Activated CD4-positive, alpha-beta T cell treated with anti-CD3 and anti-CD28 coated beads, Interleukin-2, amount 10 ng/mL, durations not matched to agents 24 days and 14 days (primary cell): ENCODE results near the gene SELENOI. TPM values are rescaled to one million over a fixed set of nuclear protein-coding genes. Genes with fewer than 3 reads are reported as not detected.
"Not testable (repeated sequence)": the region's sequence is repeated elsewhere in the genome, so short reads cannot be mapped to it uniquely, and the experiment has no call there.

Experiments used
- DNase-seq: peaks from one replicate; pipeline ENCODE4 v3.0.0; 2022
- H3K27ac Mint-ChIP-seq: one replicate; pipeline ENCODE4 v1.8.0; 2022; ENCODE audit warnings: mild to moderate bottlenecking, mixed read lengths
- H3K27me3 Mint-ChIP-seq: one replicate; pipeline ENCODE4 v1.8.0; 2022; ENCODE audit warnings: mixed read lengths
- H3K36me3 Mint-ChIP-seq: one replicate; pipeline ENCODE4 v1.8.0; 2022; ENCODE audit warnings: low read depth, mild to moderate bottlenecking, mixed read lengths
- H3K4me1 Mint-ChIP-seq: one replicate; pipeline ENCODE4 v1.8.0; 2021; ENCODE audit warnings: mixed read lengths
- H3K4me3 Mint-ChIP-seq: one replicate; pipeline ENCODE4 v1.8.0; 2022; ENCODE audit warnings: mild to moderate bottlenecking, moderate library complexity, mixed read lengths
- H3K9me3 Mint-ChIP-seq: one replicate; pipeline ENCODE4 v1.8.0; 2021; ENCODE audit warnings: mixed read lengths
- intact Hi-C: fragments of 100-400 bp; cut with micrococcal nuclease; formaldehyde crosslinking; loops from one replicate; pipeline ENCODE4 v1.15.1; 2023
- total RNA-seq: library from RNA; stranded (reverse); gene quantifications from 2 replicates; pipeline ENCODE4 v1.2.3, GENCODE V29; 2022

The SELENOI gene
- total RNA-seq: 63.7 and 68.8 TPM in 2 replicates

- peak within 1 kb of the TSS; percentile 96 for H3K4me3 Mint-ChIP-seq
- intact Hi-C loops: loop anchor here (1.0 to 10.0 kb wide), 5 partner anchors 10 to 468 kb away; partner anchors contain the start of genes ASXL2, HADHA and HADHB
Observed at GRCh38 chr2:26345545-26346453, at the start of gene SELENOI. Gene SELENOI (plus strand): TSS chr2:26346143. CDS start chr2:26346233, 90 bp downstream.

GRCh38 chr2:26297061-26297460, 48.9 kb upstream of the SELENOI start:
- H3K9me3 Mint-ChIP-seq: no peaks in the 10 kb centered on the region
- H3K27me3 Mint-ChIP-seq: peaks cover 14% of the 10 kb centered on the region
- peaks cover 3% of the 10 kb centered on the region for H3K4me1 Mint-ChIP-seq
- no peak overlapping the region for H3K27ac Mint-ChIP-seq
- intact Hi-C loops: no loop called here
- H3K36me3 Mint-ChIP-seq: no peaks in the 10 kb centered on the region
- DNase-seq: no peak
- H3K4me3 Mint-ChIP-seq: no peak overlapping the region

More at GRCh38 chr2:26345545-26346453, at the start of gene SELENOI:
- peak within 1 kb of the TSS; percentile 96 for H3K27ac Mint-ChIP-seq
- peaks cover 10% of the 10 kb centered on the region for H3K36me3 Mint-ChIP-seq
- DNase-seq: peak; percentile 100
- H3K27me3 Mint-ChIP-seq: no peaks in the 10 kb centered on the region
- no peaks in the 10 kb centered on the region for H3K9me3 Mint-ChIP-seq
- peaks cover 21% of the 10 kb centered on the region for H3K4me1 Mint-ChIP-seq

- no peak for DNase-seq
- Mint-ChIP-seq H3K4me3 (no peak overlapping the region), H3K27me3 (peaks cover 18% of the 10 kb centered on the region), H3K9me3 (no peaks in the 10 kb centered on the region), H3K36me3 (no peaks in the 10 kb centered on the region), H3K4me1 (no peaks in the 10 kb centered on the region), H3K27ac (no peak overlapping the region)
- intact Hi-C loops: no loop called here
Observed at GRCh38 chr2:26298286-26298637, 47.7 kb upstream of the SELENOI start.

GRCh38 chr2:26298638-26299393, 47.1 kb upstream of the SELENOI start:
- Mint-ChIP-seq H3K36me3 (no peaks in the 10 kb centered on the region), H3K27ac (no peak overlapping the region), H3K4me1 (no peaks in the 10 kb centered on the region), H3K9me3 (no peaks in the 10 kb centered on the region), H3K4me3 (no peak overlapping the region), H3K27me3 (peaks cover 18% of the 10 kb centered on the region)
- intact Hi-C loops: loop anchor here (1.0 kb wide), 1 partner anchor 54 kb away; no protein-coding TSS in a partner anchor
- peak; percentile 79 for DNase-seq

- intact Hi-C loops: loop anchor here (1.0 kb wide), 1 partner anchor 54 kb away; no protein-coding TSS in a partner anchor
Observed at GRCh38 chr2:26299471-26300101, 46.4 kb upstream of the SELENOI start.

GRCh38 chr2:26300234-26300925, 45.6 kb upstream of the SELENOI start:
- no peaks in the 10 kb centered on the region for H3K36me3 Mint-ChIP-seq
- H3K9me3 Mint-ChIP-seq: no peaks in the 10 kb centered on the region
- no peaks in the 10 kb centered on the region for H3K4me1 Mint-ChIP-seq
- peaks cover 15% of the 10 kb centered on the region for H3K27me3 Mint-ChIP-seq
- no peak for DNase-seq
- intact Hi-C loops: no loop called here
- H3K4me3 Mint-ChIP-seq: no peak overlapping the region
- H3K27ac Mint-ChIP-seq: no peak overlapping the region

More at GRCh38 chr2:26299471-26300101, 46.4 kb upstream of the SELENOI start:
- H3K4me1 Mint-ChIP-seq: no peaks in the 10 kb centered on the region
- peaks cover 18% of the 10 kb centered on the region for H3K27me3 Mint-ChIP-seq
- no peaks in the 10 kb centered on the region for H3K36me3 Mint-ChIP-seq
- no peak overlapping the region for H3K27ac Mint-ChIP-seq
- no peaks in the 10 kb centered on the region for H3K9me3 Mint-ChIP-seq
- peak; percentile 74 for DNase-seq
- H3K4me3 Mint-ChIP-seq: no peak overlapping the region

- Mint-ChIP-seq H3K4me3 (no peak overlapping the region), H3K27ac (no peak overlapping the region), H3K4me1 (no peaks in the 10 kb centered on the region), H3K36me3 (no peaks in the 10 kb centered on the region), H3K9me3 (no peaks in the 10 kb centered on the region), H3K27me3 (peaks cover 8% of the 10 kb centered on the region)
- no peak for DNase-seq
- intact Hi-C loops: no loop called here
Observed at GRCh38 chr2:26302846-26303245, 43.1 kb upstream of the SELENOI start.

GRCh38 chr2:26305094-26305493, 40.8 kb upstream of the SELENOI start:
- H3K9me3 Mint-ChIP-seq, H3K36me3 Mint-ChIP-seq: not testable (repeated sequence)

GRCh38 chr2:26305540-26305939, 40.4 kb upstream of the SELENOI start:
- intact Hi-C loops: no loop called here
- H3K4me1 Mint-ChIP-seq: no peaks in the 10 kb centered on the region
- no peaks in the 10 kb centered on the region for H3K9me3 Mint-ChIP-seq
- H3K36me3 Mint-ChIP-seq: no peaks in the 10 kb centered on the region
- no peak for DNase-seq
- H3K27me3 Mint-ChIP-seq: peaks cover 8% of the 10 kb centered on the region
- H3K27ac Mint-ChIP-seq: no peak overlapping the region
- H3K4me3 Mint-ChIP-seq: no peak overlapping the region

More at GRCh38 chr2:26305094-26305493, 40.8 kb upstream of the SELENOI start:
- H3K27ac Mint-ChIP-seq, DNase-seq, intact Hi-C loops, H3K4me1 Mint-ChIP-seq, H3K27me3 Mint-ChIP-seq, H3K4me3 Mint-ChIP-seq: not testable (repeated sequence)

GRCh38 chr2:26309921-26310320, 36.0 kb upstream of the SELENOI start:
- no peaks in the 10 kb centered on the region for H3K4me1 Mint-ChIP-seq
- H3K27ac Mint-ChIP-seq: no peak overlapping the region
- no peaks in the 10 kb centered on the region for H3K9me3 Mint-ChIP-seq
- H3K27me3 Mint-ChIP-seq: no peaks in the 10 kb centered on the region
- H3K36me3 Mint-ChIP-seq: no peaks in the 10 kb centered on the region
- no peak overlapping the region for H3K4me3 Mint-ChIP-seq
- no peak for DNase-seq
- intact Hi-C loops: no loop called here

GRCh38 chr2:26312471-26312870, 33.5 kb upstream of the SELENOI start:
- Mint-ChIP-seq H3K9me3 (no peaks in the 10 kb centered on the region), H3K36me3 (no peaks in the 10 kb centered on the region), H3K4me3 (no peak overlapping the region), H3K27ac (no peak overlapping the region), H3K27me3 (no peaks in the 10 kb centered on the region), H3K4me1 (no peaks in the 10 kb centered on the region)
- DNase-seq: no peak
- intact Hi-C loops: no loop called here

- intact Hi-C loops: no loop called here
- Mint-ChIP-seq H3K4me1 (no peaks in the 10 kb centered on the region), H3K27ac (no peak overlapping the region), H3K4me3 (no peak overlapping the region), H3K27me3 (no peaks in the 10 kb centered on the region), H3K9me3 (no peaks in the 10 kb centered on the region), H3K36me3 (no peaks in the 10 kb centered on the region)
- DNase-seq: no peak
Observed at GRCh38 chr2:26313446-26313845, 32.5 kb upstream of the SELENOI start.

GRCh38 chr2:26314243-26314642, 31.7 kb upstream of the SELENOI start:
- Mint-ChIP-seq H3K36me3 (no peaks in the 10 kb centered on the region), H3K4me3 (no peak overlapping the region), H3K4me1 (no peaks in the 10 kb centered on the region), H3K9me3 (no peaks in the 10 kb centered on the region), H3K27me3 (no peaks in the 10 kb centered on the region), H3K27ac (no peak overlapping the region)
- DNase-seq: no peak
- intact Hi-C loops: no loop called here
